KBM-7 (cell line): ENCODE results near the gene PCDHB13.
"Not testable (repeated sequence)": the region's sequence is repeated elsewhere in the genome, so short reads cannot be mapped to it uniquely, and the experiment has no call there.

ENCODE experiments used
- DNase-seq: peaks from one replicate; pipeline ENCODE4 v3.0.0-alpha.2; 2015
- in situ Hi-C: fragments of 300-500 bp; cut with MboI; formaldehyde crosslinking; loops from 2 replicates; pipeline ENCODE4 v1.14.3; 2020; ENCODE audit warnings: low sequenced_read_pairs, low pct_unique_long_range_greater_than_20kb, mixed read lengths

PCDHB13 gene

GRCh38 chr5:141199359-141200235 lies 14.1 kb upstream of the PCDHB13 start, which contains the start of gene PCDHB11:
PCDHB11 (plus strand) TSS chr5:141199627; CDS start chr5:141199775, 148 bp downstream.
- in situ Hi-C loops = loop anchor here (25.0 kb wide), 1 partner anchor 363 kb away; no protein-coding TSS in a partner anchor
- peak; percentile 52 for DNase-seq

GRCh38 chr5:141201126-141201525 lies 12.6 kb upstream of the PCDHB13 start:
- not testable (repeated sequence) for DNase-seq
- in situ Hi-C loops = loop anchor here (25.0 kb wide), 1 partner anchor 361 kb away; no protein-coding TSS in a partner anchor

DNA sequence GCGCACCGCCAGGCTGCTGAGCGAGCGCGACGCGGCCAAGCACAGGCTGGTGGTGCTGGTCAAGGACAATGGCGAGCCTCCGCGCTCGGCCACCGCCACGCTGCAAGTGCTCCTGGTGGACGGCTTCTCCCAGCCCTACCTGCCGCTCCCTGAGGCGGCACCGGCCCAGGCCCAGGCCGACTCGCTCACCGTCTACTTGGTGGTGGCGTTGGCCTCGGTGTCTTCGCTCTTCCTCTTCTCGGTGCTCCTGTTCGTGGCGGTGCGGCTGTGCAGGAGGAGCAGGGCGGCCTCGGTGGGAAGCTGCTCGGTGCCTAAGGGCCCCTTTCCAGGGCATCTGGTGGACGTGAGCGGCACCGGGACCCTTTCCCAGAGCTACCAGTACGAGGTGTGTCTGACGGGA lies 12.1 kb upstream of the PCDHB13 start:
- DNase-seq = not testable (repeated sequence)
- in situ Hi-C loops = loop anchor here (25.0 kb wide), 1 partner anchor 361 kb away; no protein-coding TSS in a partner anchor

GRCh38 chr5:141208478-141208877 lies 5.2 kb upstream of the PCDHB13 start, which contains the start of gene PCDHB12:
PCDHB12 (plus strand) TSS chr5:141208719; CDS start chr5:141208908, 189 bp downstream.
- in situ Hi-C loops = loop anchor here (25.0 kb wide), 1 partner anchor 354 kb away; no protein-coding TSS in a partner anchor
- DNase-seq = no peak

DNA sequence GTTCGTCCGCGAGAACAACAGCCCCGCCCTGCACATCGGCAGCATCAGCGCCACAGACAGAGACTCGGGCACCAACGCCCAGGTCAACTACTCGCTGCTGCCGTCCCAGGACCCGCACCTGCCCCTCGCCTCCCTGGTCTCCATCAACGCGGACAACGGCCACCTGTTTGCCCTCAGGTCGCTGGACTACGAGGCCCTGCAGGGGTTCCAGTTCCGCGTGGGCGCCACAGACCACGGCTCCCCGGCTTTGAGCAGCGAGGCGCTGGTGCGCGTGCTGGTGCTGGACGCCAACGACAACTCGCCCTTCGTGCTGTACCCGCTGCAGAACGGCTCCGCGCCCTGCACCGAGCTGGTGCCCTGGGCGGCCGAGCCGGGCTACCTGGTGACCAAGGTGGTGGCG lies 3.4 kb upstream of the PCDHB13 start:
- not testable (repeated sequence) for DNase-seq
- in situ Hi-C loops = loop anchor here (25.0 kb wide), 1 partner anchor 352 kb away; no protein-coding TSS in a partner anchor

GRCh38 chr5:141210849-141211248 lies 2.9 kb upstream of the PCDHB13 start:
- in situ Hi-C loops = loop anchor here (25.0 kb wide), 1 partner anchor 351 kb away; no protein-coding TSS in a partner anchor
- DNase-seq = not testable (repeated sequence)

GRCh38 chr5:141214583-141214982 lies 864 bp downstream of the PCDHB13 start:
- in situ Hi-C loops = loop anchor here (25.0 kb wide), 1 partner anchor 348 kb away; no protein-coding TSS in a partner anchor
- DNase-seq = not testable (repeated sequence)

DNA sequence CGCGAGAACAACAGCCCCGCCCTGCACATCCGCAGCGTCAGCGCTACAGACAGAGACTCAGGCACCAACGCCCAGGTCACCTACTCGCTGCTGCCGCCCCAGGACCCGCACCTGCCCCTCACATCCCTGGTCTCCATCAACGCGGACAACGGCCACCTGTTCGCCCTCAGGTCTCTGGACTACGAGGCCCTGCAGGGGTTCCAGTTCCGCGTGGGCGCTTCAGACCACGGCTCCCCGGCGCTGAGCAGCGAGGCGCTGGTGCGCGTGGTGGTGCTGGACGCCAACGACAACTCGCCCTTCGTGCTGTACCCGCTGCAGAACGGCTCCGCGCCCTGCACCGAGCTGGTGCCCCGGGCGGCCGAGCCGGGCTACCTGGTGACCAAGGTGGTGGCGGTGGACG lies 1.8 kb downstream of the PCDHB13 start:
- not testable (repeated sequence) for DNase-seq
- in situ Hi-C loops = loop anchor here (25.0 kb wide), 1 partner anchor 347 kb away; no protein-coding TSS in a partner anchor

DNA sequence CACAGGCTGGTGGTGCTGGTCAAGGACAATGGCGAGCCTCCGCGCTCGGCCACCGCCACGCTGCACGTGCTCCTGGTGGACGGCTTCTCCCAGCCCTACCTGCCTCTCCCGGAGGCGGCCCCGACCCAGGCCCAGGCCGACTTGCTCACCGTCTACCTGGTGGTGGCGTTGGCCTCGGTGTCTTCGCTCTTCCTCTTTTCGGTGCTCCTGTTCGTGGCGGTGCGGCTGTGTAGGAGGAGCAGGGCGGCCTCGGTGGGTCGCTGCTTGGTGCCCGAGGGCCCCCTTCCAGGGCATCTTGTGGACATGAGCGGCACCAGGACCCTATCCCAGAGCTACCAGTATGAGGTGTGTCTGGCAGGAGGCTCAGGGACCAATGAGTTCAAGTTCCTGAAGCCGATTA lies 2.3 kb downstream of the PCDHB13 start:
- DNase-seq = not testable (repeated sequence)
- in situ Hi-C loops = loop anchor here (25.0 kb wide), 1 partner anchor 346 kb away; no protein-coding TSS in a partner anchor

GRCh38 chr5:141223112-141223783 lies 9.5 kb downstream of the PCDHB13 start, which contains the start of gene PCDHB14:
PCDHB14 (plus strand) TSS chr5:141223343; CDS start chr5:141223506, 163 bp downstream.
- peak; percentile 47 for DNase-seq
- in situ Hi-C loops = loop anchor here (25.0 kb wide), 1 partner anchor 339 kb away; no protein-coding TSS in a partner anchor

DNA sequence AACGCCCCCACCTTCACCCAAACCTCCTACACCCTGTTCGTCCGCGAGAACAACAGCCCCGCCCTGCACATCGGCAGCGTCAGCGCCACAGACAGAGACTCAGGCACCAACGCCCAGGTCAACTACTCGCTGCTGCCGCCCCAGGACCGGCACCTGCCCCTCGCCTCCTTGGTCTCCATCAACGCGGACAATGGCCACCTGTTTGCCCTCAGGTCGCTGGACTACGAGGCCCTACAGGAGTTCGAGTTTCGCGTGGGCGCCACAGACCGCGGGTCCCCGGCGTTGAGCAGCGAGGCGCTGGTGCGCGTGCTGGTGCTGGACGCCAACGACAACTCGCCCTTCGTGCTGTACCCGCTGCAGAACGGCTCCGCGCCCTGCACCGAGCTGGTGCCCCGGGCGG lies 11.1 kb downstream of the PCDHB13 start:
- not testable (repeated sequence) for DNase-seq
- in situ Hi-C loops = loop anchor here (25.0 kb wide), 1 partner anchor 337 kb away; no protein-coding TSS in a partner anchor

- DNase-seq, in situ Hi-C loops: not testable (repeated sequence)
Observed at GRCh38 chr5:141225421-141225820, 11.7 kb downstream of the PCDHB13 start.

DNA sequence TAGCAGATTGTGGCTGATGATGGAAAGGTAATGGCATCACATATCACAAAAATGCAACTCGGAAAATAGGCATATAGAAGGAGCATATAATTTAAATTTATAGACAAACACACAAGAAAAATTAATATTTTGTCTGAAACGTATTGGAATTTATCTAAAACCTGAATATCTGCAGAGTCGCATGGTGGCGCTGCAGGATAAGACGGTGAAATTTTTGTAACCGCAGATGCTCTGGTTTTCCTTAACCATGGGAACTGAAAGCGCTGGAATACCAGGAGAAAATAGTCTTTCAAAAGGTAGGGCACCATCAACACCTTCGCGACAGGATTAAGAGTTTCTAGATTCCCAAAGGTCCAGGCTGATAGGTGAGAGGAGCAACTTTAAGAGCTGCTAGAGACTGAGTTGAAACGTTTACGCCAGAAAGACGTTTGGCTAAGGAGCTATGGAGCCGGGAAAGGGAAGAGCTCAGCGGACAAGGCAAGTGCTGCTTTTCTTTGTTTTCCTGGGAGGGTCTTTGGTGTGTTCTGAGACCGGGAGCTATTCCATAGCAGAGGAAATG lies 20.5 kb downstream of the PCDHB13 start:
- in situ Hi-C loops = no loop called here
- peak; percentile 28 for DNase-seq

- in situ Hi-C loops, DNase-seq: not testable (repeated sequence)
Observed at GRCh38 chr5:141235922-141236321, 22.2 kb downstream of the PCDHB13 start.

- DNase-seq = no peak
- in situ Hi-C loops = no loop called here
Observed at GRCh38 chr5:141236516-141237313, 23.0 kb downstream of the PCDHB13 start.

DNA sequence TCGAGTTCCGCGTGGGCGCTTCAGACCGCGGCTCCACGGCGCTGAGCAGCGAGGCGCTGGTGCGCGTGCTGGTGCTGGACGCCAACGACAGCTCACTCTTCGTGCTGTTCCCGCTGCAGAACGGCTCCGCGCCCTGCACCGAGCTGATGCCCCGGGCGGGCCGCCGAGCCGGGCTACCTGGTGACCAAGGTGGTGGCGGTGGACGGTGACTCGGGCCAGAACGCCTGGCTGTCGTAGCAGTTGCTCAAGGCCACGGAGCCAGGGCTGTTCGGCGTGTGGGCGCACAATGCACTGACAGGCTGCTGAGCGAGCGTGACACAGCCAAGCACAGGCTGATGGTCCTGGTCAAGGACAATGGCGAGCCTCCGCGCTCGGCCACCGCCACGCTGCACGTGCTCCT lies 27.8 kb downstream of the PCDHB13 start:
- DNase-seq = no peak
- in situ Hi-C loops = no loop called here

DNA sequence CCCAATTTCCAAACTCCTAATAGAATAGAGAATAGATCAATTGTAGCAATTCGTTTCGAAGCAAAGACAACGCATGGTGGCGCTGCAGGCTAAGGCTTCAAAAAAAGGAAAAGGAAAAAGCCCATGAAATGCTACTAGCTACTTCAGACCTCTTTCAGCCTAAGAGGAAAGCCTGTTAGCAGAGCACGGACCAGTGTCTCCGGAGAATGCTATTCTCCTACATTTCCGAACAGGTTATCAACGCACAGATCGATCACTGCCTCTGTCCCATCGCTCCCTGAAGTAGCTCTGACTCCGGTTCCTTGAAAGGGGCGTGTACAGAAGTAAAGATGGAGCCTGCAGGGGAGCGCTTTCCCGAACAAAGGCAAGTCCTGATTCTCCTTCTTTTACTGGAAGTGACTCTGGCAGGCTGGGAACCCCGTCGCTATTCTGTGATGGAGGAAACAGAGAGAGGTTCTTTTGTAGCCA lies 31.6 kb downstream of the PCDHB13 start, which contains the start of gene PCDHB15:
TSS of gene PCDHB15 (plus strand) at position 146 of the 468 bp plus-strand sequence. CDS start at position 330, 184 bp downstream.
- in situ Hi-C loops = no loop called here
- peak; percentile 64 for DNase-seq

DNA sequence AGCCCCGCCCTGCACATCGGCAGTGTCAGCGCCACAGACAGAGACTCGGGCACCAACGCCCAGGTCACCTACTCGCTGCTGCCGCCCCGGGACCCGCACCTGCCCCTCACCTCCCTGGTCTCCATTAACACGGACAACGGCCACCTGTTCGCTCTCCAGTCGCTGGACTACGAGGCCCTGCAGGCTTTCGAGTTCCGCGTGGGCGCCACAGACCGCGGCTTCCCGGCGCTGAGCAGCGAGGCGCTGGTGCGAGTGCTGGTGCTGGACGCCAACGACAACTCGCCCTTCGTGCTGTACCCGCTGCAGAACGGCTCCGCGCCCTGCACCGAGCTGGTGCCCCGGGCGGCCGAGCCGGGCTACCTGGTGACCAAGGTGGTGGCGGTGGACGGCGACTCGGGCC lies 33.3 kb downstream of the PCDHB13 start:
- DNase-seq, in situ Hi-C loops: not testable (repeated sequence)
